Measurements from ENCODE around the gene SERPINB12.

The SERPINB12 gene

DNA sequence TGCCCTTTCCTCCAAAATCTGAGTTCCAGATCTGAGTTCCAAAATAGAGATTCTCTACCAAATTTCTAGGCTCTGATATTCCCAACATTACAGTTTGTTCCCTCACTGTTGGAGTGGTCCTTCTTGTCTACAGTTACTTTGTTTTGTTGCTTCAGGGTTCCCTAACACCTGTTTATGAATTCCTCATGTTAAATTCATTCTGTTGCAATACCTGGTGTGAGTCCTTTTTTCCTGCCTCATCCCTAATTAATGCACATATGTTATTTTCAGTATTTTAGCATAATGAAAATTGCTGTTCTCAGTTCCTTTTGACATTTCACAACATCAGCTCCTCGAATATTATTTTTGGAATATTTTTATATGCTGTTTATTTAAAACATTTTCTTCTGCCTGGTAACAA, 61.2 kb downstream of the SERPINB12 start:
- TF ChIP-seq ZNF274 (IDR thresholded peaks at IDR 0.05; ENCODE audit: low read depth, low read length), result no peak
- no peak overlapping the region for H3K4me3 ChIP-seq (ENCODE audit: low read length)

DNA sequence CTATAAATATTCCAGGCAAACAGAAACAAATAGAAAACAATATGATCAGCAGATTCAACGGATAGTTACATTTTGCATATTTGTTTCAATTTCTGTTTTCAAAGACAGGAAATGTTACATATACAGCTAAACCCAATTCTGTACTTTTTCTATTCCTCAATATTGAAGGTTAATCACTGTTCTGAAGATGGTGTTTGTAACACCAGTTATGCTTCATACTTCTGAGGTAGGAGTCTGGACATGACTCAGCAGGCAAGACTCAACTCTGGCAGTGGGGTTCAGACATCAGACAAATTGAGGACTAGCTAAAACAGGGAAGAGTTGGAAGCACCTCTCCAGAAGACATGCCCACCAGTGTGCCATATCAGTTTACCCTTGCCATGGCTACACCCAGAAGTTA, 61.6 kb downstream of the SERPINB12 start:
- no peak overlapping the region for H3K4me3 ChIP-seq (ENCODE audit: low read length)
- no peak for TF ChIP-seq ZNF274 (IDR thresholded peaks at IDR 0.05; ENCODE audit: low read depth, low read length)

DNA sequence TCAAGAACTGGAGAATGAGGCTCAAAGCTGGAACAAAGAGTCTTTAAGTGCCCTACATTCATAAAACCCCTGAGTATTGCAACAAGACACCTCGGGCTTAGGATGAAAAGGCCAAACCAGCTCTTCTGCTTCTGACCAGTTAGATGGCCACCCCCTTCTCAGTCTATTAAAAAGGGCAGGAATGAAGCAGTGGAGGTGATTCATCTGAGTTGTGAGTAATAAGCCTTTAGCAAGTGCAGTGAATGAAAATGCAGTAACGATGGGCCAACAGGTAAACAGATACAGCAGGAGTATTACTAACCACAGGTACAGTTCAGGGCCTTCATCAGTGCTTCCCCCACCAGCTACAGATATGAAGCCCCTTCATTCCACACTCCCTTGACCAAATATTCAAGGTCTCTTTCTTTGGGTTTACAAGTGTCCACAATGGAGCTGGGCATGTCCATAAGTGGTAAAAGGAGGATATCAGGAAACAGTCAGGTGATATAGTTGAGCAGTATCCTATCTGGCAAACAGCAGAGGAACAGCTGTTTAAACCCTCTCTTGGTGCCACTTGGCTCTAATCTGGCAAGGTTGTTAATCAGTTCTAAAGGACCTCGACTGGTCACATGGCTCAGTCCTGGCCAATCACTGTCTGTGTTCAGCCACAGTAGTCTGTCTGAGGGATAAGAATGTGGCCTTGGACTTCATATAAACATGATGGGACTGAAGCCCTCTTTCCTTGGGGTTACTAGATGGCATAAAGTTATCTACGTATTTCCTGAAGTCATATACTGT, 62.8 kb downstream of the SERPINB12 start:
- H3K4me3 ChIP-seq (ENCODE audit: low read length), result no peak overlapping the region
- no peak for TF ChIP-seq ZNF274 (IDR thresholded peaks at IDR 0.05; ENCODE audit: low read depth, low read length)

DNA sequence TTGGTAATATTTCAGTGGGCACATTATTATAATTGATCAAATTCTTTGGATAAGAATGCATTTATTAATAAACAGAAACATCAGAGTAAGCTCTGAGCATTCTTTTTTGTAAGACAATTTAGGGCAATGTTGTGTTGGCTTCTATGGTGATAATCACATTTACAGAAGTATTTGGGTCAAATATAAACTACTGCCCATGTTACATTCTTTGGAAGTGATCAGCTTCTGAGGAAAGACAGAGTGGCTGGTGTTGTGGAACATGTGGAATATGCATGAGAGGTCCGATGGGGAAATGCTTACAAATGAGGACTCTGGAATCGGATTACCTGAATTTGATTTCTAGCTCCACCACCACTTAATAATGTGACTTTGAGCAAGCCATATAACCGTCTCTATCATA, 64.4 kb downstream of the SERPINB12 start:
- TF ChIP-seq ZNF274 (IDR thresholded peaks at IDR 0.05; ENCODE audit: low read depth, low read length), result no peak
- H3K4me3 ChIP-seq (ENCODE audit: low read length), result no peak overlapping the region

DNA sequence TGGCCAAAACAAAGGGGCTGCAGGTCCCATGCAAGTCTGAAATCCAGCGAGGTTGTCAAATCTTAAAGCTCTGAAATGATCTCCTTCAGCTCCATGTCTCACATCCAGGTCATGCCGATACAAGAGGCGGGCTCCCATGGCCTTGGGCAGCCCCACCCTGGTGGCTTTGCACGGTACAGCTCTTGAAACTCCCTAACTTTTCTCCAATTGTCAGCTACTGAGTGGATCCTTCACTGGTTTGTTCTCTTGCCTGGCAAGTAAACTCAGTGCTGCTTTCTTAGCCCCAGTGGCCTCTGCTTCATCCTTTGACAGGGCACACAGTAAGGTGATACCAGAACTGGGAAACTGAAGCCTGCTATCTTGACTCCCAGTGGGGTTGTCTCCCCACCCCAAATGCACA, 71.3 kb downstream of the SERPINB12 start:
- no peak for TF ChIP-seq ZNF274 (IDR thresholded peaks at IDR 0.05; ENCODE audit: low read depth, low read length)
- no peak overlapping the region for H3K4me3 ChIP-seq (ENCODE audit: low read length)

DNA sequence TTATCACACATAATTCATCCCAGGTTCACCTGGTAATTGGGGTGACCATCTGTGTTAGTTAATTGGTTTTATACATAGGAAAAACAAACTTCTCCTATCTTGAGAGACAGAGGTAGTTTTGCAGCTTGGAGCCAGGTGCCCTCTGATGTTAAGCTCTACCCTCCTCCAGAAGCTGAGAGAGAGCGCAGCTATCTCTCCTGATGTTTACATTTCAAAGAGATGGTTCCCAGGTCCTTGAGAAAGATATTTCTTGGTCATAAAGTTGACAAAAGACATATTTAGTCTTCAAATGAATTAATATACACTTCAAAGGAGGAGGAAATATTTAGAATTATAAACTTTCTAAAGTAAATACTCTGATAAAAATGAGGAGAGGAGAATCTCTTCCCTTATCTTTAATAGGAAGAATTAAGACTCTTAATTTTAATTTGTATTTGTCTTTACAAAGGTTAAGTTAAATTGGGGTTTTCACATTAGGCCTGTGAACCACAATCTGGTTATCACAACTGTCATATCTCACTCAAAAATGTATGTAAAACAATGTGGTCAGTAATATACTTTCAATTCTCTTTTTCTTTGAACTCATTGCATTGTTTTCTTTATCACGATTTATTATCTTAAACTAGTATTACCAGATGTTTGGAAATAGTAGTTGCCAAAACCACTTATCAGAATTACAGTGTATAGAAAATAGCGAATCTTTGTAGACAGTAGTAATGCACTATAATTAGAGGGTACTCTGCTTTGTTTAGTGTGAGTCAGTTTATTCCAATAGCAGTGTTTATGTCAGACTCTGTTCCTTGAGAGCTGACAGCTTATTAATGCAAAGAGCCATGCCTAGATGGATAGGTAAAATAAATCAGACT, 75.1 kb downstream of the SERPINB12 start:
- no peak for TF ChIP-seq ZNF274 (IDR thresholded peaks at IDR 0.05; ENCODE audit: low read depth, low read length)
- H3K4me3 ChIP-seq (ENCODE audit: low read length), result no peak overlapping the region

DNA sequence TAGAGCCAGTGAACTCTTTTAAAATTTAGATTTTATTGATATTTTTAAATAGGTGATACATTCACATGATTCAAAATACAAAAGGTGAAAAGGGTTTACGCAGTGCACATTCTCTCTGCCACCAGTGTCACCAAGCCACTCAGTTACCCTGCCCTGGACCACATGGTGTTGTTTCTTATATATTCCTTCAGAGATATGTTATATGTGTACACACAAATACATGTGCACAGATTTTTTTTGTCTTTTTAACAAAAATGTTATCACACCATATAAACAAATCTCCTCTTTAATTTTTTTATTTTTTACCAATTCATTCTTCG, 75.7 kb downstream of the SERPINB12 start:
- no peak for TF ChIP-seq ZNF274 (IDR thresholded peaks at IDR 0.05; ENCODE audit: low read depth, low read length)
- H3K4me3 ChIP-seq (ENCODE audit: low read length), result no peak overlapping the region

Measured in GM08714 (cell line).